HG02571 (cell line): ENCODE measurements around the gene MDGA2.
"Not testable (repeated sequence)": the region's sequence is repeated elsewhere in the genome, so short reads cannot be mapped to it uniquely, and the experiment has no call there.

Experiments used
- ATAC-seq: cut with Tn5 transposase; IDR thresholded peaks from one replicate; pipeline ENCODE4 v1.9.1; 2021; ENCODE audit warnings: mild to moderate bottlenecking, moderate library complexity; ENCODE audit not compliant: unreplicated experiment

The MDGA2 gene

GRCh38 chr14:46985529-46986380, 689.6 kb downstream of the MDGA2 start:
- ATAC-seq: no peak

DNA sequence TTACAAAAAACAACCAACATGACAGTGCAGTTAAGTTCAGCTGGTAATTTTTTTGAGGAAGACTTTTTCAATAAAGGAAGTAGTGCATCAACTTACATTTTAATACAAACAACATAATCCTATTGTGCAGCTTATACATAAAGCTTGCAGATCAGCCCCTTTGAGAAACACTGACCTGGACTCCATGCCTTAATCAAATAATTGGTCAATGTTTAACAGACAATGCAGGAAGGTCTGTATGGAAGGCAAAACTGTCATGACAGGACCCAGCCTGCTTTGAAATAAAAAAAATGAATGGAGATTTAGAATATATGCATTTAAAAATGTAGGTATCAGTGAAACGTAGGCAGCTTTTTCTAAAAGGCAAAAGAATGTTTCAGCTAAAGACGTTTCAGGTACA, 702.1 kb downstream of the MDGA2 start:
- no peak for ATAC-seq

DNA sequence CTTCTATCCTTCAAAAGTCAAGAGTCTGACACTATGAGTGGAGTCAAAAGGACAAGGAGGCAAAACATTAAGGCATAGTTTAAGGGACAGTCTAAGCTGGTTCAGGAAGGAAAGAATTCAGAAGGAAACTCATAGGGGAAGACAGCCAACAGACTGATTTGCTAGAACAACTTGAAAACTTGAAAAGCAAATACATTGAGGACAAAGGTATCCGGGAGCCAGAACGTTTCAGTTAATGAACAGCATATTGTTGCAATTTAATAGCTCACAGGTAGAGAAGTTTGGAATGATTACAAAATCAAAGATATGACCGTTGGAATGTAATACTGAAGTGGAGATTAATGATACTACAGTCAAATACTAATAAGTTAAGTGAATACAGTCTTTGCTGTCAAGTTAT, 711.0 kb downstream of the MDGA2 start:
- ATAC-seq: no peak

DNA sequence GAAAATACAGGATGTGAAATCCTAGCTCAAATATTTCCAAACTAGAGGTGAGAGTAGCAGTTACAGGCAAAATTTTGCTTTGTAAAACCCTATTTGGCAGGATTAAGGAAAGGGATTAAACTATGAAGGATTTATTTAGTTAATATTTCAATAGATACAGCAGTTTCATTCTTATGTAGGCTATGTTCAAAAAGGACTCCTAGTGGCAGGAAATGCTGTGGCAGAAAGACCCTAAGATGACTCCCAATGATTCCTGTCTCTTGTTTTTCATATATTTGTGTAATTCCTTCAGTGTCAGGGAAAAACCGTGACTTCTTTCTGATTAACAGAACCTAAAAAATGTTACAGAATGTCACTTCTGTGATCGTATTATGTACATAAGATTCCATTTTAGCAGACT, 724.3 kb downstream of the MDGA2 start:
- no peak for ATAC-seq

DNA sequence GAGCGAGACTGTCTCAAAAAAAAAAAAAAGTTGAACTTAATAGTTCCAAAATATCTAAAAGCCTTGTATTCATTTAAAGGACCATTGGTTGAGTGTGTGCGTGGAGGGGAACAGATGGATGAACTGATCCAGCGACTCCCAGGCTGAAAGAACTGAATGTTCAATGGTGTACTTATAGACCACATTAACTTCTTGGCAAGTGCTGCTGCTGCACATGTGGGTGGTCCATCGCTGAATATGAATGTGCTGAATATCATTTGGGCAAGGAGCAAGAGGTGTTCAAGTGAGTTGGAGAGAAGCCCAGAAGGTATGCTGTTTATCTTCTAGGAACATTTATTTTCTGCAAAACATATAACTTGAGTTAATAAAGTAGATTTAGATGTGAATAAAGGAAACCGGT, 734.8 kb downstream of the MDGA2 start:
- ATAC-seq: no peak

- ATAC-seq: no peak
These were observed 754.9 kb downstream of the MDGA2 start for GRCh38 chr14:46920542-46920941.

GRCh38 chr14:46915539-46915938, 759.9 kb downstream of the MDGA2 start:
- not testable (repeated sequence) for ATAC-seq

DNA sequence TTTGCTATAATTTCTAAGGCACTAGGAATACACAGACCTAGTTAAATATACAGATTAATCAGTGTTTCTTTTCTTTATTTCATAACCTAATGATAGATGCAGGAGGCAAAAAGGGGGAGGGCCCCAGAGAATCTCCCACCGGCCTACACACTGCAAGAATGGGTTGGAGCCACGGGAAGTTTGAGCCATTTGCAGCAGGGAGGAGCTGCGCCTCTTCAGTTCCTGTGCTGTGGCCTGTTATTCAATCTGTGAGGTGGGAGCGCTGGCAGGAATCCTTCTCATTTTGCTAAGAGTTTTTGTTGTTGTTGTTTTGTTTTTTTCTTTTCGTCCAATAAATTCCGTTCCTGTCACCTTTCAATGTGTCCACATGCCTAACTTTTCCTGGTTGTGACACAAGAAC, 772.6 kb downstream of the MDGA2 start:
- no peak for ATAC-seq

DNA sequence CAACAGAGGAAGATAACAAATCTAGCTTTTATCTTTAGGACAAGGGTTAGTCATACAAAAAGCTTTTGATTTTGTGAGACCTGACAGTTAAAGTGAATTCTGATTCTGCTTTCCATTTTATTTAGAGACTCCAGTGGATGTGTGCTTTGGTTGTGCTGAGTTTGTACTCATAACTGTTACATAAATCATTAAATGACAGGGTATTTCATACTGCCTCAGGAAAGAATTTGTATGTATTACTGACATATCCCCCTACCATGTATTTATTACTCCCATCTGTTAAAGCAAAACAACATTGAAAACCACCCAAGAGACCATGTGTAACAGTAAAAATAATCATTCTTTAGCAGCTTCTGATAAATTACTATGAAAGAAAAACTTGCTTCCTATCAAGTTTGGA, 780.9 kb downstream of the MDGA2 start:
- ATAC-seq: no peak

GRCh38 chr14:46887144-46887543, 788.3 kb downstream of the MDGA2 start:
- no peak for ATAC-seq

- ATAC-seq: no peak
These were observed 789.8 kb downstream of the MDGA2 start for GRCh38 chr14:46885566-46885965.

- no peak for ATAC-seq
These were observed 813.7 kb downstream of the MDGA2 start for GRCh38 chr14:46861753-46862152.

GRCh38 chr14:46840944-46841720, 834.3 kb downstream of the MDGA2 start:
- no peak for ATAC-seq

DNA sequence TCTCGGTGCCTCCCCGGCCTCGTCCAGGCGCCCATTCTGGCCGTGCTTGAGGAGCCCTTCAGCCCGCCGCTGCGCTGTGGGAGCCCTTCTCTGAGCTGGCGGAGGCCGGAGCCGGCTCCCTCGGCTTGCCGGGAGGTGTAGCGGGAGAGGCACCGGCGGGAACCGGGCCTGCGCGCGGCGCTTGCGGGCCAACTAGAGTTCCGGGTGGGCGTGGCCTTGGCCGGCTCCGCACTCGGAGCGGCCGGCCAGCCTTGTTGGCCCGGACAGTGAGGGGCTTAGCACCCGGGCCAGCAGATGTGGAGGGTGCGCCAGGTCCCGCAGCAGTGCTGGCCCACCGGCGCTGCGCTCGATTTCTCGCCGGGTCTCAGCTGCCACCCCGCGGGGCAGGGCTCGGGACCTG, 855.1 kb downstream of the MDGA2 start:
- no peak for ATAC-seq

- no peak for ATAC-seq
These were observed 856.3 kb downstream of the MDGA2 start for GRCh38 chr14:46819117-46819516.

GRCh38 chr14:46818147-46818546, 857.3 kb downstream of the MDGA2 start:
- no peak for ATAC-seq

DNA sequence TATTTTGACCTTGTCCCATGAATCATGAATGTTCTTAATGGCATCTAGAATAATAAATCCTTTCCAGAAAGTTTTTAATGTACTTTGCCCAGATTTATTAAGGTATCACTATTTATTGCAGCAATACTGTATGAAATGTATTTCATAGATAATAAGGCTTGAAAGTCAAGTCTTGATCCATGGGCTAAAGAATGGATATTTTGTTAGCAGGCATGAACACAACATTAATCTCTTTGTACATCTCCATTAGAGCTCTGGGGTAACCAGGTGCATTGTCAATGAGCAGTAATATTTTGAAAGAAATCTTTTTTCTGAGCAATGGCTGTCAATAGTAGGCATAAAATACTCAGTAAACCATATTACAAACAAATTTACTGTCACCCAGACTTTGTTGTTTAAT, 882.3 kb downstream of the MDGA2 start:
- no peak for ATAC-seq
